ENCODE data around the gene CADPS.

CADPS gene

DNA sequence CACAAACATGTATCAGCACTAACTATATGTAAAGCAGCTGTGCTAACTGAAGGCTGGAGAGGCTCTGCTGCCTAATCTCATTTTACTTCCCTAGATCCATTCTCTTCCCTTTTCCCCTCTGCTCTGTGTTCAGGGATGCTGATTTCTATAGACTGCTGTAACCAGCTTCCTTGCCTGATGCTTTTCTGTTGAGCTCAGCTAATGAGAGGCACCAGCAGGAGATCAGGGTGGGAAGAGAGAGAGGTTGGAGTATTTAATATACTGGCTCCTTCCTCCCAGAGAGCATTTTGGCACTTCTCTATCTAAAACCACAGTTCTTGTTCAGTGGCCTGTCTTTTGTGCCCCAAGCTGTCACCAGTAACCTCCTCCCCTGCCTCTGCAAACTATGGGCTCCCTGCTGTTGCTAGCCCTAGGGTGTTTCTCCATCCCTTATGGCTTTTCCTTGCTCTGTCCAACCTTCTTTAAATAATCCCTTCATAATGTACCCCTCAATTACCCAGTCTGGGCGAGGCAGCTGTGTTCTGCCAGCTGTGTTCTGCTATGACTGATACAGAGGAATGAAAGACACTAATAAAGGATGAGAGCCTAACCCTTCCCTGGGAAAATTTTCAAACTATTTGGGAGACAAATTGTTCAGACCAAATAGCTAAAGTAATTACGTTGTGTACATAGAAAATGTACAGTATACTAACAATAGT lies 69.5 kb downstream of the CADPS start:
- no peaks in the 10 kb centered on the region for H3K9me3 Mint-ChIP-seq
- no peaks in the 10 kb centered on the region for H3K4me1 Mint-ChIP-seq (ENCODE audit: low read depth)
- H3K4me3 Mint-ChIP-seq = no peak overlapping the region
- no peaks in the 10 kb centered on the region for H3K36me3 Mint-ChIP-seq (ENCODE audit: low read depth)
- no peak overlapping the region for H3K27ac Mint-ChIP-seq
- no peaks in the 10 kb centered on the region for H3K27me3 Mint-ChIP-seq
- DNase-seq = no peak

GRCh38 chr3:62805106-62805505 lies 70.1 kb downstream of the CADPS start:
- Mint-ChIP-seq H3K9me3 (no peaks in the 10 kb centered on the region), H3K27ac (no peak overlapping the region), H3K36me3 (ENCODE audit: low read depth) (no peaks in the 10 kb centered on the region), H3K4me1 (ENCODE audit: low read depth) (no peaks in the 10 kb centered on the region), H3K4me3 (no peak overlapping the region), H3K27me3 (no peaks in the 10 kb centered on the region)
- DNase-seq = no peak

DNA sequence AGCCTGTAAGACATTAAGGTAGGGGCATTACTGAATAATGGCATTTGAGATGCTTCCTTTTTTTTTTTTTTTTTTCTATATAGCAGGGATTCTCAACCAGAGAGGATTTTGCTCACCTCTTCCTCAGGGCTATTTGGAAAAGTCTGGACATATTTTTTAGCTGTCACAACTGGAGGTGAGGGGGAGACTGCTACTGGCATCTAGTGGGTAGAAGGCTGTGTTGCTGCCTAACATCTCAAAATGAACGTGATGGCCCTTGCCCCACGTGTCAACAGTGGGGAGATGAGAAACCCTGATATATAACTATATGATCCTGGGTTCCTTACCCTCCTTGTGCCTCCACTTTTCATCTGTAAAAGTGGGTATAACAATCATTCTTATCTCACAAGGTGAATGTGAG lies 71.9 kb downstream of the CADPS start:
- Mint-ChIP-seq H3K27me3 (no peaks in the 10 kb centered on the region), H3K36me3 (ENCODE audit: low read depth) (no peaks in the 10 kb centered on the region), H3K4me1 (ENCODE audit: low read depth) (no peaks in the 10 kb centered on the region), H3K4me3 (no peak overlapping the region), H3K9me3 (no peaks in the 10 kb centered on the region), H3K27ac (no peak overlapping the region)
- no peak for DNase-seq

DNA sequence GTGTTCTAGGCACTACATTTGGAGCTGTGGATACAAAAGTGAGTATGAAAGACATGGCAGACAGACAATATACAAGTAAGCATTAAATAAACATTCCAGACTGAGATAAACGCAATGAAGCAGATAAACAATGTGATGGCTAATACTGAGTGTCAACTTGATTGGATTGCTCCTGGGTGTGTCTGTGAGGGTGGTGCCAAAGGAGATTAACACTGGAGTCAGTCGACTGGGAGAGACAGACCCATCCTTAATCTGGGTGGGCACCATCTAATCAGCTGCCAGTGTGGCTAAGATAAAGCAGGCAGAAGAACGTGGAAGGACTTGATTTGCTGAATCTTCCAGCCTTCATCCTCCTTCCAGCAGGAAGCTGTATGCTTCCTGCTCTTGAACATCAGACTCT lies 77.2 kb downstream of the CADPS start:
- Mint-ChIP-seq H3K4me3 (no peak overlapping the region), H3K36me3 (ENCODE audit: low read depth) (no peaks in the 10 kb centered on the region), H3K4me1 (ENCODE audit: low read depth) (no peaks in the 10 kb centered on the region), H3K27me3 (no peaks in the 10 kb centered on the region), H3K27ac (no peak overlapping the region), H3K9me3 (no peaks in the 10 kb centered on the region)
- DNase-seq = no peak

- no peaks in the 10 kb centered on the region for H3K4me1 Mint-ChIP-seq (ENCODE audit: low read depth)
Measured at GRCh38 chr3:62797132-62797531, 78.1 kb downstream of the CADPS start.

GRCh38 chr3:62795978-62796657 lies 79.1 kb downstream of the CADPS start:
- H3K4me3 Mint-ChIP-seq = no peak overlapping the region
- no peaks in the 10 kb centered on the region for H3K27me3 Mint-ChIP-seq
- no peak overlapping the region for H3K27ac Mint-ChIP-seq
- H3K36me3 Mint-ChIP-seq (ENCODE audit: low read depth) = no peaks in the 10 kb centered on the region
- DNase-seq = no peak
- no peaks in the 10 kb centered on the region for H3K4me1 Mint-ChIP-seq (ENCODE audit: low read depth)
- no peaks in the 10 kb centered on the region for H3K9me3 Mint-ChIP-seq

More at GRCh38 chr3:62797132-62797531, 78.1 kb downstream of the CADPS start:
- Mint-ChIP-seq H3K9me3 (no peaks in the 10 kb centered on the region), H3K36me3 (ENCODE audit: low read depth) (no peaks in the 10 kb centered on the region), H3K4me3 (no peak overlapping the region), H3K27me3 (no peaks in the 10 kb centered on the region), H3K27ac (no peak overlapping the region)
- DNase-seq = no peak

GRCh38 chr3:62793946-62794345 lies 81.3 kb downstream of the CADPS start:
- no peak for DNase-seq
- H3K4me1 Mint-ChIP-seq (ENCODE audit: low read depth) = no peaks in the 10 kb centered on the region
- no peaks in the 10 kb centered on the region for H3K36me3 Mint-ChIP-seq (ENCODE audit: low read depth)
- no peak overlapping the region for H3K4me3 Mint-ChIP-seq
- no peak overlapping the region for H3K27ac Mint-ChIP-seq
- no peaks in the 10 kb centered on the region for H3K9me3 Mint-ChIP-seq
- no peaks in the 10 kb centered on the region for H3K27me3 Mint-ChIP-seq

GRCh38 chr3:62785384-62785783 lies 89.8 kb downstream of the CADPS start:
- Mint-ChIP-seq H3K9me3 (no peaks in the 10 kb centered on the region), H3K4me1 (ENCODE audit: low read depth) (no peaks in the 10 kb centered on the region), H3K27me3 (no peaks in the 10 kb centered on the region), H3K27ac (no peak overlapping the region), H3K4me3 (no peak overlapping the region), H3K36me3 (ENCODE audit: low read depth) (no peaks in the 10 kb centered on the region)
- DNase-seq = no peak

DNA sequence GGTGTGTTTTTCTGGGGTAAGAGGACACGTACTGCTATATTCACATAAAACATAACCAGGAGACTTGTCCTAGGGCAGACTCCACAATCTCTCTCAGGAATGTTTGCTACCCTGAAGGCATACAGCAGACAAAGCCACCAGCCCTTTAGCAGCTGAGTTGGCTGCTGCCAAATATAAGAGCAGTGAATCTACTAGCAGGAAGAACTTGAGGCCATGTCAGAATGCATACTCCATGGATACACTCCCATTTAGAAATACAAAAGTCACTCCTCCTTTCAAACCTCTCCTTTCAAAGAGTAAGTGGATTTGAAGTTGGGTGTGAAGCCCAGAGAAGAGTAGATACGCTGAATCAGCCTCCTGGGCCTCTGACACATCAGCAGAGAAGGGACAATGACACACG lies 94.1 kb downstream of the CADPS start:
- Mint-ChIP-seq H3K4me1 (ENCODE audit: low read depth) (no peaks in the 10 kb centered on the region), H3K4me3 (no peak overlapping the region), H3K27ac (no peak overlapping the region), H3K27me3 (no peaks in the 10 kb centered on the region), H3K36me3 (ENCODE audit: low read depth) (no peaks in the 10 kb centered on the region), H3K9me3 (no peaks in the 10 kb centered on the region)
- no peak for DNase-seq

DNA sequence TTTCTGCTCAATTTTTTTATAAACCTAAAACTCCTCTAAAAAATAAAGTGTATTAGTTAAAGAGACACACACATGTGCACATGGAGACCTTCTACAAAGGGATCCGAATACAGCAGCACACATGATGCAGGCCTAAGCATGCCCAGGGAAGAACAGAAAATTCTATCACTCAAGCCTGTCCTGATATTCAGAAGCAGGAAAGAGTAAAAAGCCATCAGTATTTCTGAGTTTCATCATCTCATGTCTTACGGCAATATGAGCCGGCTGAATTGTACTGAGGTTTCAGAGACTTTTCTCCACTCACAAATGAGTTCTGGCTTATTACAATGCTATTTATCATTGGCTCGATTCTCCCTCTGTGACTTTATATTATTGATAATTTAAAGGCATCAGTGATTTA lies 97.5 kb downstream of the CADPS start:
- no peaks in the 10 kb centered on the region for H3K27me3 Mint-ChIP-seq
- H3K36me3 Mint-ChIP-seq (ENCODE audit: low read depth) = no peaks in the 10 kb centered on the region

DNA sequence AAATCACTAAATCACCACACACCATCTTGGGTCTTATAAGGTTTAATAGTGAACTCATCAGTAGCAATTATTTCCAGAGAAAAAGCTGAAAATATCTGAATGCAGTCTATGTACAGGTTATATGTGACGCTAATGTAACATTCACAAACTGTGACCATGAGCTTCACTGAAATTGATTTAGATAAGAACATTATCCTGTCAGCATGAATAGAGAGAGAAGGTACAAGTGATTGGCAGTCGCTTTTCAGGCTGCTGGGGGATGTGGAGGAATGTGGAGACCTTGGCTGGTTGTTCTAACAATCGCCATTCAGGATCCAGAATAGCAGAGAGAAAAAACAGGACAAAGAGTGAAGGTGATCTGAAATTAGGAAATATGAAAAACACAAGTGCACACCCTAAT lies 98.1 kb downstream of the CADPS start:
- Mint-ChIP-seq H3K27me3 (no peaks in the 10 kb centered on the region), H3K4me1 (ENCODE audit: low read depth) (no peaks in the 10 kb centered on the region), H3K36me3 (ENCODE audit: low read depth) (no peaks in the 10 kb centered on the region), H3K4me3 (no peak overlapping the region), H3K9me3 (no peaks in the 10 kb centered on the region), H3K27ac (no peak overlapping the region)
- DNase-seq = no peak

More for the DNA sequence above, 97.5 kb downstream of the CADPS start:
- Mint-ChIP-seq H3K4me3 (no peak overlapping the region), H3K27ac (no peak overlapping the region), H3K4me1 (ENCODE audit: low read depth) (no peaks in the 10 kb centered on the region), H3K9me3 (no peaks in the 10 kb centered on the region)
- DNase-seq = no peak

GRCh38 chr3:62774221-62774620 lies 101.0 kb downstream of the CADPS start:
- no peak overlapping the region for H3K27ac Mint-ChIP-seq
- H3K4me1 Mint-ChIP-seq (ENCODE audit: low read depth) = no peaks in the 10 kb centered on the region
- no peaks in the 10 kb centered on the region for H3K27me3 Mint-ChIP-seq
- peaks cover 4% of the 10 kb centered on the region for H3K9me3 Mint-ChIP-seq
- DNase-seq = no peak
- H3K4me3 Mint-ChIP-seq = no peak overlapping the region
- H3K36me3 Mint-ChIP-seq (ENCODE audit: low read depth) = no peaks in the 10 kb centered on the region

DNA sequence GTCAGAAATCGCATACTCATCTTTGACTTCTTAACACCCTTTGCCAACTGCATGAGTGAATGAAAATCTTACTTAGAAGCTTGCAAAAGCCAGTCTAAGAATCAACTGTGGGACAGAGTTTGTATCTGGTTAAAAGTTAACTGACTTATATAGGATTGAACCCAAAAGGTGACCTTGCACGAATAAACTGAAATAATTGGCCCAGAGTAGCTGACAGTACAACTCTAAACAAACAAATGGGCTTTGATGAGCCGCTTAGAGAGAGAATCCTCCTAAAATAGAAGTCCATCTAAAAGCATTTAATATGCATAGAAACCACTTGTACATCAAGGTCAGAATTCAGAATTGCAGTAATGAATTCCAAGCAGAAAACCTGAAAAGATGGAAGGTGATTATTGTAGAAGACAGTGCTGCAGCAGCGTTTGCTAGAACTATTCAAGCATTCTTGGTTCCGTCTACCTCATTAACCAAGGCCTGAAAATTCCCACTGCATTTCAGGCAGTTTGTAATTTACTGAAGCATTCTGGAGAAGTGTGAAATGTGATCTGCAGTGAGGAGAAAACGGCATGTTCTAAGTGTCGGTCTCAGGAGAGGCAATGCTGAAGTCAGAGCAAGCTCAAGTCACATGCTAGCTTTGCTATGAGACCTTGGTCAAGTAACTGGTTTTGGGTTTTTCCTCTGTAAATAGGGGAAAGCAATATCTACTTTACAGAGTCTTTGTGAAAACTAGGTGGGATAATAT lies 103.7 kb downstream of the CADPS start:
- Mint-ChIP-seq H3K27ac (no peak overlapping the region), H3K4me1 (ENCODE audit: low read depth) (no peaks in the 10 kb centered on the region), H3K4me3 (no peak overlapping the region), H3K36me3 (ENCODE audit: low read depth) (no peaks in the 10 kb centered on the region), H3K9me3 (peaks cover 4% of the 10 kb centered on the region), H3K27me3 (no peaks in the 10 kb centered on the region)
- DNase-seq = no peak

GRCh38 chr3:62768896-62769295 lies 106.3 kb downstream of the CADPS start:
- Mint-ChIP-seq H3K4me3 (no peak overlapping the region), H3K4me1 (ENCODE audit: low read depth) (no peaks in the 10 kb centered on the region), H3K27me3 (no peaks in the 10 kb centered on the region), H3K36me3 (ENCODE audit: low read depth) (no peaks in the 10 kb centered on the region), H3K27ac (no peak overlapping the region), H3K9me3 (peaks cover 4% of the 10 kb centered on the region)
- DNase-seq = no peak

DNA sequence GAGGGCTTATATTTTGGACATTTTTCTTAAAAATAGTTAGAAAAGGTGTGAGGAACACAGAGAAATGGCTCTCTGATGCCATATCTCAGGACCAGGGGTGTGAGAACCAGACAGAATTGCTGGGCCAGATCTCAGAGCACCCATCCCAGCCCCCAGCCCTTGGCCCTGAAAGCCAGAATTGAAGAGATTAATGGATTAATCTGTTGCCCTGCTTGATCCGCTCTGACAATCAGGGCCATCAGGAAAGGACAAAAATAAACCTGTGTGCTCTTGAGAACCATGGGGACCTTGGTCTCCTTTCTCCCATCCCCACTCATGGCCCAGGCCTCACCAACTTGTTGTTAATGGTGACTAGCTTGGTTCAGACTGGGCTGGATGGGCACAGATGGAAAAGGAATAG lies 113.5 kb downstream of the CADPS start:
- no peaks in the 10 kb centered on the region for H3K27me3 Mint-ChIP-seq
- DNase-seq = no peak
- H3K9me3 Mint-ChIP-seq = no peaks in the 10 kb centered on the region
- no peak overlapping the region for H3K4me3 Mint-ChIP-seq
- H3K27ac Mint-ChIP-seq = no peak overlapping the region
- H3K36me3 Mint-ChIP-seq (ENCODE audit: low read depth) = no peaks in the 10 kb centered on the region
- no peaks in the 10 kb centered on the region for H3K4me1 Mint-ChIP-seq (ENCODE audit: low read depth)
